ENCODE results near the gene VPS35L.
A peak's percentile ranks its signal among the peaks of the same experiment; 100 is the strongest.

Gene VPS35L

GRCh38 chr16:19717741-19718623 is 162.5 kb downstream of the VPS35L start, which contains the start of the genes IQCK and KNOP1:
TSS of gene IQCK (plus strand) at chr16:19718271. CDS start at chr16:19718307, 36 bp downstream.
TSS of gene KNOP1 (minus strand) at chr16:19718227. CDS start at chr16:19715035, 3,192 bp downstream.
- DNase-seq (ENCODE audit: low read depth, low spot score), result peak; percentile 17
- peak within 1 kb of the TSS; percentile 99 for H3K4me3 ChIP-seq (ENCODE audit: low read depth, low read length)
- ChIA-PET POLR2A (interaction anchor here (0.6 to 1.1 kb wide), 2 partner anchors 8 to 21 kb away, joined by 3 read pairs; no protein-coding TSS in a partner anchor), CTCF (interaction anchor here (1.0 to 1.1 kb wide), 2 partner anchors 155 to 170 kb away, joined by 3 to 4 read pairs; no protein-coding TSS in a partner anchor)
- TF ChIP-seq, protein P1, sequence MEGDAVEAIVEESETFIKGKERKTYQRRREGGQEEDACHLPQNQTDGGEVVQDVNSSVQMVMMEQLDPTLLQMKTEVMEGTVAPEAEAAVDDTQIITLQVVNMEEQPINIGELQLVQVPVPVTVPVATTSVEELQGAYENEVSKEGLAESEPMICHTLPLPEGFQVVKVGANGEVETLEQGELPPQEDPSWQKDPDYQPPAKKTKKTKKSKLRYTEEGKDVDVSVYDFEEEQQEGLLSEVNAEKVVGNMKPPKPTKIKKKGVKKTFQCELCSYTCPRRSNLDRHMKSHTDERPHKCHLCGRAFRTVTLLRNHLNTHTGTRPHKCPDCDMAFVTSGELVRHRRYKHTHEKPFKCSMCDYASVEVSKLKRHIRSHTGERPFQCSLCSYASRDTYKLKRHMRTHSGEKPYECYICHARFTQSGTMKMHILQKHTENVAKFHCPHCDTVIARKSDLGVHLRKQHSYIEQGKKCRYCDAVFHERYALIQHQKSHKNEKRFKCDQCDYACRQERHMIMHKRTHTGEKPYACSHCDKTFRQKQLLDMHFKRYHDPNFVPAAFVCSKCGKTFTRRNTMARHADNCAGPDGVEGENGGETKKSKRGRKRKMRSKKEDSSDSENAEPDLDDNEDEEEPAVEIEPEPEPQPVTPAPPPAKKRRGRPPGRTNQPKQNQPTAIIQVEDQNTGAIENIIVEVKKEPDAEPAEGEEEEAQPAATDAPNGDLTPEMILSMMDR (IDR thresholded peaks at IDR 0.05; ENCODE audit: insufficient read depth, low read length, missing control alignments), result no peak

DNA sequence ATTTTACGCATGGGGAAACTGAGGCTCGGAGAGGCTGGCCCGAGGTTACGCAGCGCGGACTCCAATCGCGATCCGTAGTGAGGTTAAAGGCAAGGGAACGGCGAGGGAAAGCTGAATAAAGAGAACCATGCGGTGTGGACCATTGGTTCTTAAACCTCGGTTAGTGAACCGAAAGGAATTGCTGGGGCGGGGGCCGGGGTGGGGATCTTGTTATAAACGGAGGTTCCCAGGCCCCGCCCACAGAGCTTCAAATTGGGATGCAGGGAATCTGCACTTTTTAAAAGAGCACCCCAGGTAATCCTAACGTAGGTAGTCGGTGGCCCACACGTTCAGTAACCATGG is 163.1 kb downstream of the VPS35L start:
- ChIA-PET CTCF (interaction anchor here (1.0 to 1.1 kb wide), 2 partner anchors 156 to 170 kb away, joined by 3 to 4 read pairs; no protein-coding TSS in a partner anchor), POLR2A (interaction anchor here (1.1 kb wide), 1 partner anchor 8 kb away, joined by 3 read pairs; no protein-coding TSS in a partner anchor)
- no peak for DNase-seq (ENCODE audit: low read depth, low spot score)
- H3K4me3 ChIP-seq (ENCODE audit: low read depth, low read length), result peak overlapping the region; percentile 99
- TF ChIP-seq, protein P1 (IDR thresholded peaks at IDR 0.05; ENCODE audit: insufficient read depth, low read length, missing control alignments), result no peak

DNA sequence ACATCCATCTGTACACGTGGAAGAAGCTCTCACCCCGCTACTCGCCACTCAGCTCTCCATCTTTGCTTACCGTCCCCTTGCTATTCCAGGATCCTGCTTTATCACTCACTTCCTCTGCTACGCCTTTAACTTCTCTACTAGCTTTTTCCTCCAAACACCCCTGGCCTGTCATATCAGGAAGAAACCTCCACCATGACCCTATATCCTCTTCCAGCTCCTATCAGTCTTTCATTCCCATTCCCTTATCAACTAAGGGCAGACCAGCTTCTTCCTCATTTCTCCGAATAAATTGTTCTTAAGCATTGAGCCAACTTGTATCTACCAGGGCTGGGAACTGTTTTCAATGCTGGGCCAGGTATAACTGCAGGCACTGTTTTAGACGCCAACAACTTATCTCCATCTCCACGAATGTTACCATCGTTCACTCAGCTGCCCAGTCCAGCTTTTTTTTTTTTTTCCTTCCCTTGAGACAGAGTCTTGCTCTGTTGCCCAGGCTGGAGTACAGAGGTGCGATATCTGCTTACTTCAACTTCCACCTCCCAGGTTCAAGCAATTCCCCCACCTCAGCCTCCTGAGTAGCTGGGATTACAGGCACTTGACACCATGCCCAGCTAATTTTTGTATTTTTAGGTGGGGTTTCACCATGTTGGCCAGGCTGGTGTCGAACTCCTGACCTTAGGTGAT is 166.9 kb downstream of the VPS35L start:
- POLR2A ChIA-PET, result no interaction called here
- CTCF ChIA-PET, result no interaction called here
- no peak for DNase-seq (ENCODE audit: low read depth, low spot score)
- H3K4me3 ChIP-seq (ENCODE audit: low read depth, low read length), result no peak overlapping the region
- TF ChIP-seq, protein P1 (IDR thresholded peaks at IDR 0.05; ENCODE audit: insufficient read depth, low read length, missing control alignments), result no peak

GRCh38 chr16:19722981-19723380 is 167.5 kb downstream of the VPS35L start:
- TF ChIP-seq, protein P1 (IDR thresholded peaks at IDR 0.05; ENCODE audit: insufficient read depth, low read length, missing control alignments), result no peak
- ChIA-PET CTCF (no interaction called here), POLR2A (no interaction called here)
- H3K4me3 ChIP-seq (ENCODE audit: low read depth, low read length), result no peak overlapping the region
- DNase-seq (ENCODE audit: low read depth, low spot score), result no peak

GRCh38 chr16:19728636-19728965 is 173.1 kb downstream of the VPS35L start:
- H3K4me3 ChIP-seq (ENCODE audit: low read depth, low read length), result no peak overlapping the region
- DNase-seq (ENCODE audit: low read depth, low spot score), result no peak
- POLR2A ChIA-PET, result no interaction called here
- CTCF ChIA-PET, result no interaction called here
- TF ChIP-seq, protein P1 (IDR thresholded peaks at IDR 0.05; ENCODE audit: insufficient read depth, low read length, missing control alignments), result no peak

GRCh38 chr16:19733551-19733950 is 178.0 kb downstream of the VPS35L start:
- CTCF ChIA-PET, result no interaction called here
- H3K4me3 ChIP-seq (ENCODE audit: low read depth, low read length), result no peak overlapping the region
- TF ChIP-seq, protein P1 (IDR thresholded peaks at IDR 0.05; ENCODE audit: insufficient read depth, low read length, missing control alignments), result no peak
- POLR2A ChIA-PET, result no interaction called here
- no peak for DNase-seq (ENCODE audit: low read depth, low spot score)
